Activated CD4-positive, alpha-beta T cell treated with anti-CD3 and anti-CD28 coated beads, Interleukin-2, Interleukin-6, amounts not matched to agents 100 ng/mL and 50 ng/mL, durations not matched to agents 16 hours and 8 hours (primary cell): ENCODE measurements around the gene SEMA4D.

ENCODE experiments used
- DNase-seq: peaks from one replicate; pipeline ENCODE4 v3.0.0-alpha.2; 2020

The SEMA4D gene

GRCh38 chr9:89464300-89464901 is 33.5 kb downstream of the SEMA4D start:
- DNase-seq, result peak; percentile 59

DNA sequence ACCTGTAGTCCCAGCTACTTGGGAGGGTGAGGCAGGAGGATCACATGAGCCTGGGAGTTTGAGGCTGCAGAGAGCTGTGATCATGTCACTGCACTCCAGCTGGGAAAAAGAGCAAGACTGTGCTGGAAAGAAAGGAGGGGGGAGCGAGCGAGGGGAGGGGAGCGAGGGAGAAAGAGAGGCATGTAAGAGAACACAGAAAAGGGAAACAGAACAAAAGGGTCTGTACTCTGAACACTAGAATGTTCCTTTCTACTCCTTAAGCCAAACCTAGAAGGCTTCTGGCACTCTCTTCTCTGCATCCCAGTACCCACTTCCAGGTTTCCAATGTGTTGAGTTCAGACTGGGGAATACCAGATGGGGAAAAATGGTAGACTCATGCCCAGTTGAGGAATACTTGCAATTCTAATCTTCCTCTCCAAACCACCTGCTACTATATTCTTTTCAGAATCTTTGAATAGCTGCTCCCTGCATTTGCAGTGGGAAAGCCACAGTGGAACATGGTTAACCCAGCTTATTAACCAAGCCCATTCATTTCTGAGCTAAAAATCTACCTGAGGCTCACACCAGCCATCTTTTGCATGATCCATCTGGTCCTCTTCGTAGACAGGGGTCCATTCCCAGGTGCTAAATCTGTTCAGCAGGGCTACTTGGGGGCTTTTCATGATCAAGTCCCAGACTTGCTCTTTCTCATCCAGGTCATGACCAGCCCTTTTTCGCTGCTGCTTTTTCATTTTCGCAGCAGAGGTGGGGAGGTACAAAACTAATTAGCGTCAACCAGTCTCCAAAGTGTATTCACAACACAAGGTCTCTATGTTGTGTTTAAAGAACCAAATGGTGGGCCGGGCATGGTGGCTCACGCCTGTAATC is 34.9 kb downstream of the SEMA4D start:
- no peak for DNase-seq

- no peak for DNase-seq
Observed at GRCh38 chr9:89462199-89462598, 35.7 kb downstream of the SEMA4D start.

DNA sequence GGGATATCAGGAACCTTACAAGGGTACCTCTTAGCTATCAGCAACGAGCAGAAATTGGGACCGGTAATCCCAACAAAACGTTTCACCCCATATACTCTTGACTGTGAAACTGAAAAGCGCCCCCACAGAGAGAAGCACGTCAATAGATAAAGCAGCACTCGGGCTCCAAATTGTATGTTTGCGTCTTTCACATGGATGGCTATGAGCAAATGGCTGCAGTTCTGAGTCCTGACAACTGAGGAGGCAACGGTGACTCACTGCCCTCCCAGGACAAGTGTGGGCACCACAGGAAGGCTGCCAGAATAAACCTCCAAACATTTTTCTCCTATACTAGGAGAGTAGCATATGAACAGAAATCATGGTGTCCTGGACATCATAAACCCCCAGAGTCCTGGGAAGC is 36.6 kb downstream of the SEMA4D start:
- peak; percentile 67 for DNase-seq

DNA sequence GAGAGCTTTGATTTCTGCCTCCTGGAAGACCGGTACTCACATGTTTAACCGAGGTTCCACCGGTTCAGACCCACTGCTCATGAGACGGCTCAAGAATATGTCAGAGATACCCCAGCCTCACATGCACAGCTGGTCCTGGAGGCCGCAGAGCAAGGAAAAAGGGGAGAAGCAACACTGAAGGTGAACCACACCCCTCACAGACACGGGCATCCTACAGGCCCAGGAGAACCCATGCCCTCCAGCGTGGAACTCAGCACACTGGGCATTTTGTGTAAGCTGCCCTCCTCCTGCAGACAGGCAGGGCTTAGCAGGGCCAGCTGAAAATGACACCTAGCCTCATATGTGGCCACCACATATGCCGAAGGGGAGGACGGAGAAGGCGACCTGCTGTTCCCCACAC is 37.4 kb downstream of the SEMA4D start:
- no peak for DNase-seq

DNA sequence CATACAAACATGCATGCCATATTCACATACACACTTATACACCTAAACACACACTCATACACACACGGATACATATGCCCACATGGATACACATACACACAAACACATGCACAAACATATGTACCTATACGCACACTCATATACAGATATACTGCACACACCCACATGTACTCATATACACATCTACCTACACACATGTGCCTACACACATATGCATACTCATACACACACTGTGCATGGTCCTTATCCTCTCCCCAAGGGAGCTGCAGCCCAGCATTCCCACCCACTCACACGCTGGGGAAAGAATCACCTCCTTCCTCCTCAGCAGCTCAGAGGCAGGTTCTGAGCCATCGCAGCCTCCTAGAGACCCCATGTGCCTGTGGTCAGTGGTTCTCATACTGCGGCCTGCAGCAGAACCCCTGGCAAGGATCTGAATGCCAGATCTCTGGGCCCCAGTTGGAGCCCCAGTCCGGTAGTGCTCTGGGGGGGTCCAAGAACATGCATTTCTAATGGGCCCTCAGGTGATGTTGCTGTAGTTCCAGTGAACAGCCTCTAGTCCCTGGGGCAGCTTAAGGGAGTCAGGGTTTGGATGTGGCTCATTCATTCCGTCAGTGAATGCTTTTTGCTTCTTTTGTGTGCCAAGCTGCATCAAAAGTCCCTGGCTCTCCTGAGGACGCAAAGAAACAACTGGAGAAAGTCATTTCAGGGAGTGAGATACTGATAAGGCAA is 39.0 kb downstream of the SEMA4D start:
- DNase-seq, result no peak

DNA sequence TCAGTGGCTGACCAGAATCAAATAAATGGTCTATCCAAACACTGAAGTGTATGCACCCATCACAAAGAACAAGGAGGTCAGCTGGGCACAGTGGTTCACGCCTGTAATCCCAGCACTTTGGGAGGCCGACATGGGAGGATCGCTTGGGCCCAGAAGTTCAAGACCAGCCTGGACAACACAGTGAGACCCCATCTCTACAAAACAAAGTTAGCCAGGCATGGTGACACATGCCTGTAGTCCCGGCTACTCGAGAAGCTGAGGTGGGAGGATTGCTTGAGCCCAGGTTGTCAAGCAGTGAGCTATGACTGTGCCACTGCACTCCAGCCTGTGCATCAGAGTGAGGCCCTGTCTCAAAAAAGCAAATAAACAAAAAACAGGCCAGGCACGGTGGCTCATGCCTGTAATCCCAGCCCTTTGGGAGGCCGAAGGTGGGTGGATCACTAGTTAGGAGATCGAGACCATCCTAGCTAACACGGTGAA is 40.5 kb downstream of the SEMA4D start:
- DNase-seq, result no peak

DNA sequence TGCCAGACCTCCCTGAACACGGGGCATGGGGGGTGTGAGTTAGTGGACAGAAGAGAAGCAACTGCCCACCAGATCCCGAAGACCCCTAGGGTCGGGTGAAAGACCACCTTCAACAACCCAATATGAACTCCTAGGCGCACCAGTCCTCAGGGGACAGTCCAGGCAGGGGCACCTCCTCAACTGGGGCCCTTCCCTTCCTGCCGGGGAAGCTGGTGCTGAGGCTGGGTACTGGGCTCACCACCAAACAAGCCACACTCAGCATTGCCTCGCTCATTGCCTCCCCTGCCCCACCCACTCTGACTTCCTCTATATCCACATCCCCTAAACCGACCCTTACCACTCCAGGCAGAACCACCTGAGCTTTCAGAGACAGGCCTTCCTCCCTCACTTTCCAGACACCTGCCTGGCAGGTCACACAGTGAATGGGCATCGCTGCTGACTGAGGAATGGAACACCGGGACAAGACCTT is 42.5 kb downstream of the SEMA4D start:
- peak; percentile 57 for DNase-seq

DNA sequence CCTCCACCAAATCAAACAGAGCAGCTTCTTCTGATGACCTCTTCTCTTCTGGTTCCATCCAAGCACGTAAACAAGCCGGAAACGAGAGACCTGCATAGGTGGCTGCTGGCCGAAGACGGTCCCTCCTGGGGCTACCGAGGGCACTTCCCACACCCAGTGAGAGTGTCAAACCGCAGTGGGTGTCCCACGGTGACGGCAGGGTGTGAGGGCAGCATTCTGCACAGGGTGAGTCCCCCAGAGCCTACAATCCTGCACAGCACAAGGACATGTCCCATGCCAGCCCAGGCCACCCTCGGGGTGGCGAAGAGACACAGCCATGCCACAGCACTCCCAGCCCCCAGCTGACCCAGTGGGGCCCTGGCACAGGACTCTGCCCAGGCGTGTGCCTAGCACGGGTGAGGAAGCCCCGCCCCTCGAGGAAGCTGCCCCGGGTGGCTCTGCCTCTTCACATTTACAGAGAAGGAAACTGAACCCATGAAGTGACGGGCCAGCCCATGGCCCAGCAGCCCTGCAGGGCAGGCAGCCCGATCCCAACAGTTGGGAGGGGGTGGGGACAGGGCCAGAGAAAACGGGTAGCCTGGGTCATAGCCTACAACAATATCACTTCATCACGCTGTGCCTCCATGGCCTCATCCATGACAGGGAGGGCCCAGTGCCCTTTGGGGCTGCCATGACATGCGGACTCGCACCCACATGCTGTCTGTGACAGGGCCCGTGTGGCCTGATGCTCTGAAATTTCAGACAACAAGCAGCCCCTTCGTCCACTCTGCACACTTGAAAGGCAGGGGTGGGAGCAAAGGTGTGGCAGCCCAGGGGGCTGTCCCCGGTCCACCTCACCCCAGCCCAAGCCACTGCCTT is 43.2 kb downstream of the SEMA4D start:
- DNase-seq, result no peak

GRCh38 chr9:89453452-89453851 is 44.5 kb downstream of the SEMA4D start:
- DNase-seq, result no peak

DNA sequence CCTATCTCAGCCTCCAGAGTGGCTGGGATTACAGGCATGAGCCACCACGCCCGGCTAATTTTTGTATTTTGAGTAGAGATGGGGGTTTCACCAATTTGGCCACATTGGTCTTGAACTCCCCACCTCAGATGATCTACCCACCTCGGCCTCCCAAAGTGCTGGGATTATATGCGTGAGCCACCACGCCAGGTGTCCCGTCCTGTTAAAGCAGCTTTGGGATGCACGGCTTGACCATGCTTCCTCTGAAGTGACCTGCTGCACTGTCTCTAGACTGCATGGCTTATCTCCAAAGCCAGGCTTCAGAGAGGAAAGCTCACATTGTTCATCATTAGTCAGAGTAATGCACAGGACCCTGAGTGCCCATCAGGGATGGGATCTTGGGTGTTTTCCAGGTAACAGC is 45.4 kb downstream of the SEMA4D start:
- DNase-seq, result no peak

DNA sequence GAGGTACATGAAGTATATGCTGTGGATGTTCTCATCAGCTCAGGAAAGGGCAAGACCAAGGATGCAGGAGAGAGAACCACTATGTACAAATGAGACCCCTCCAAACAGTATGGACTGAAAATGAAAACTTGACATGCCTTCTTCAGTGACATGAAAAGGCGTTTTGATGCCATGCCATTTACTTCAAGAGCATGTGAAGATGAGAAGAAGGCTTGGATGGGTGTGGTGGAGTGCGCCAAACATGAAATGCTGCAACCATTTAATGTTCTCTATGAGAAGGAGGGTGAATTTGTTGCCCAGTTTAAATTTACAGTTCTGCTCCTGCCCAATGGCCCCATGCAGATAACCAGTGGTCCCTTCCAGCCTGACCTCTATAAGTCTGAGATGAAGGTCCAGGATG is 47.7 kb downstream of the SEMA4D start:
- DNase-seq, result no peak

DNA sequence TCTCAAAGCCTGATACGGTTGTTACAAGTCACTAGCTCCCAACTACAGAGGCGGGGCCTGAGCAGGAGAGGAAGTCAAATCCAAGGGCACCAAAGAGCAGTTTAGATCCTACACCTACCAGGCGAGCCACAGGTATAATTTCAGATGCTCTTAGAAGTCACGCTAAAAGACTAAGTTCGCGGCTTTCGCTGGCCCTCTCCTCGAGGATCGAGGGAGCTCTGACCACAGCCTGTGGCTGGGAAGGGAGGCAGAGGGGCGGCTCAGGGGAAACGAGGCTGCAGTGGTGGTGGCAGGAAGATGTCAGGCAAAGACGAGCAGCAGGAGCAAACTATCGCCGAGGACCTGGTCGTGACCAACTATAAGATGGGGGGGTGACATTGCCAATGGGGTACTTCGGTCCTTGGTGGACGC is 48.6 kb downstream of the SEMA4D start:
- DNase-seq, result no peak

- no peak for DNase-seq
Observed at GRCh38 chr9:89448821-89449220, 49.1 kb downstream of the SEMA4D start.

DNA sequence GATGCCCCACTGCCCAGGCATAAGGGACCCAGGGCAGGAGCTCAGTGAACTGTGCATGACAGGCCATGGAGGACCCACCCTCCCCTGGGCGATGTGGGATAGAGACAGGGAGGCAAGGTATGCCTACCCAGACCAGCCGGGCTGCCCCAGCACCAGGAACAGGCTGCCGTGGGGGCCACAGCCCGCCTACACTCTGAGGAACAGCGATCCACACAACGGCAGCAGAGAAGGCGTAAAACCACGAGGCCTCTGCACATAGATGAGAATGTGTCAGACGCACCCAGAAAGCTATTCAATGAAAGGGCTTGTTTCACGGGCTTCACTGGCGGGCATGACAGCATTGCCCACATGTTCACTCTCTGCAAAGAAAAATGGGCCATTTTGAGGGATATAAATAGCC is 49.5 kb downstream of the SEMA4D start:
- peak; percentile 58 for DNase-seq

DNA sequence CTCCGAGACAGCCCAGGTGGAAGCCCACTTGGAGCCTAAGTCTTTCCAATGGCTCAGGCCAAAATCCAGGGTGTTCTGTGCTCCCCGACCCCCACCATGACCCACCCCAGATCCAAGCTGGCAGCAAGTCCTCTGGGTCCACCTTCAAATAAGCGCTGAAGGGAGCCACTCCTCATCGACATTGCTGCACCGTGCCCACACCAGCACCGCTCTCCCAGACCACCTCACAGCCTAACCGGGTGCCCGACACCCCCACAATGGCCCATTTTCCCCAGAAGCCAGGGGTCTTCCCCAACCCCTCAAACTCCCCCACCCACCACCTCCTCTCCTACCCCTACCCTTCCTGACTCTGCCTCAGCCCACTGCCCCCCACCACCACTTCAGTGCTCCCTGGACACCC is 50.5 kb downstream of the SEMA4D start:
- no peak for DNase-seq

DNA sequence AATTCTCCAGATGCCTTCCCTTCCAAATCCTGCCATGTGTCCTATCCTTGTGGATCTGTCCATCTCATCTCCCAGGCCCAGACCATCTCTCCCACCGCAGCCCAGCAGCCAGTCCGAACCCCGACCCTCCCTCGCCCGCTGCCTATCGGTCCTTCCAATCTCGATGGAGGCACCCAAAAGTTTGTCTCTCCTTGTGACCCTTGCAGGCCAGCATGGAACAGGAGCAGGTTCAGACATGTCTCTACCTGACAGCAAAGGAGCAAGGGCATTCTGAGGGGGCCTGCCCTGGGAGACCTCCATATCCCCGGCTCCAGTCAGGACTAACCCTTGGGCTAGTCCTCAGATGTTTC is 51.0 kb downstream of the SEMA4D start:
- no peak for DNase-seq

GRCh38 chr9:89446261-89446960 is 51.5 kb downstream of the SEMA4D start:
- no peak for DNase-seq

GRCh38 chr9:89445801-89446251 is 52.1 kb downstream of the SEMA4D start:
- no peak for DNase-seq

DNA sequence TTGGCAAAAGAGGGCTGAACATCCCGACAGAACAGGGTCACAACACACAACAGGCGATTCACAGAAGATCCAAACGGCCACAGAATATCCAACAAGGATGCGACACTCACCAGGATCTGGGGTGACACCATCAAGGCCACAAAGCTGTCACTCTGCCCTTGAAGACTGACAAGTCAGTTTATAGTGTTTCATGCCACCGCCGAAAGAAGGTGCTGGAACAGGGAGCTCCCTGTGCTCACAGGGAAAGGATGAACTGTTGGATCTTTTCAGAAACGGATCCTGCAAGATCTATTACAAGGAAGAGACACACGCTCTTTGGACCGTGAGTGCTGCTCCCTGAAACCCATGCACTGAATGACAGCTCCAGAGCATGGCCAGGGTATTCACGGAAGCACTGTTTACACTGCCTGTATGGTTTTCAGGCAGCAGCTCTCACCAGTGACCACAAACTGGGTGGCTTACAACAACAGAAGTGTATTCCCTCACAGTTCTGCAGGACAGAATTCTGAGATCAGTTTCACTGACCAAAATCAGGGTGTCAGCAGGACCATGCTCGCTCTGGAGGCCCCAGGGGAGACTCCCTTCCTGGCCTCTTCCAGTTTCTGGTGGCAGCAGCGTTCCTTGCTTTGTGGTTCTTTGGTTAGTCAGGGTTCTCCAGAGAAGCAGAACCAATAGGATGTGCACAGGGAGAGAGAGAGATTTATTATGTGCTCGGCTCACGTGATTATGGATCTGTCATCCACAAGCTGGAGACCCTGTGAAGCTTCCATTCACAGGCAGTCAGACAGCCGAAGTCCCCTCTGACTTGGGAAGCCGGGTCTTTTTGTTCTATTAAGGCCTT is 52.8 kb downstream of the SEMA4D start:
- no peak for DNase-seq

- DNase-seq, result peak; percentile 62
Observed at GRCh38 chr9:89444274-89444673, 53.6 kb downstream of the SEMA4D start.
